Activated naive CD8-positive, alpha-beta T cell (primary cell): ENCODE data around the gene TTC22.

ENCODE experiments used
- H3K27ac Mint-ChIP-seq: one replicate; pipeline ENCODE4 v1.8.0; 2021; ENCODE audit warnings: mixed read lengths
- H3K27me3 Mint-ChIP-seq: one replicate; pipeline ENCODE4 v1.8.0; 2021; ENCODE audit warnings: mixed read lengths
- H3K36me3 Mint-ChIP-seq: one replicate; pipeline ENCODE4 v1.8.0; 2021; ENCODE audit warnings: mixed read lengths
- H3K4me1 Mint-ChIP-seq: one replicate; pipeline ENCODE4 v1.8.0; 2021; ENCODE audit warnings: low read depth, mixed read lengths
- H3K4me3 Mint-ChIP-seq: one replicate; pipeline ENCODE4 v1.8.0; 2021; ENCODE audit warnings: mild to moderate bottlenecking, mixed read lengths
- H3K9me3 Mint-ChIP-seq: one replicate; pipeline ENCODE4 v1.8.0; 2021; ENCODE audit warnings: low read depth, mixed read lengths

The TTC22 gene

GRCh38 chr1:54800899-54801759 is at the start of gene TTC22:
TSS of gene TTC22 (minus strand) at chr1:54801323. CDS start at chr1:54801163, 160 bp downstream.
- no peaks in the 10 kb centered on the region for H3K27me3 Mint-ChIP-seq
- H3K4me1 Mint-ChIP-seq: peaks cover 54% of the 10 kb centered on the region

GRCh38 chr1:54850737-54851136 is 49.6 kb upstream of the TTC22 start:
- no peaks in the 10 kb centered on the region for H3K4me1 Mint-ChIP-seq
- H3K27me3 Mint-ChIP-seq: no peaks in the 10 kb centered on the region

More at GRCh38 chr1:54800899-54801759, at the start of gene TTC22:
- Mint-ChIP-seq H3K4me3 (peak within 1 kb of the TSS; percentile 90), H3K27ac (peak within 1 kb of the TSS; percentile 70), H3K36me3 (no peaks in the 10 kb centered on the region), H3K9me3 (no peaks in the 10 kb centered on the region)

GRCh38 chr1:54850069-54850730 is 49.1 kb upstream of the TTC22 start:
- H3K27me3 Mint-ChIP-seq: no peaks in the 10 kb centered on the region

More at GRCh38 chr1:54850737-54851136, 49.6 kb upstream of the TTC22 start:
- Mint-ChIP-seq H3K27ac (no peak overlapping the region), H3K36me3 (peaks cover 2% of the 10 kb centered on the region), H3K9me3 (no peaks in the 10 kb centered on the region), H3K4me3 (no peak overlapping the region)

GRCh38 chr1:54849219-54850068 is 48.3 kb upstream of the TTC22 start:
- H3K27ac Mint-ChIP-seq: no peak overlapping the region
- H3K9me3 Mint-ChIP-seq: no peaks in the 10 kb centered on the region
- peaks cover 2% of the 10 kb centered on the region for H3K36me3 Mint-ChIP-seq
- no peaks in the 10 kb centered on the region for H3K4me1 Mint-ChIP-seq
- H3K4me3 Mint-ChIP-seq: no peak overlapping the region
- no peaks in the 10 kb centered on the region for H3K27me3 Mint-ChIP-seq

More at GRCh38 chr1:54850069-54850730, 49.1 kb upstream of the TTC22 start:
- no peak overlapping the region for H3K27ac Mint-ChIP-seq
- H3K4me1 Mint-ChIP-seq: no peaks in the 10 kb centered on the region
- H3K9me3 Mint-ChIP-seq: no peaks in the 10 kb centered on the region
- peaks cover 2% of the 10 kb centered on the region for H3K36me3 Mint-ChIP-seq
- no peak overlapping the region for H3K4me3 Mint-ChIP-seq

GRCh38 chr1:54848134-54848948 is 47.2 kb upstream of the TTC22 start:
- H3K4me3 Mint-ChIP-seq: no peak overlapping the region
- no peaks in the 10 kb centered on the region for H3K9me3 Mint-ChIP-seq
- H3K27ac Mint-ChIP-seq: no peak overlapping the region
- no peaks in the 10 kb centered on the region for H3K4me1 Mint-ChIP-seq
- H3K36me3 Mint-ChIP-seq: peaks cover 2% of the 10 kb centered on the region
- H3K27me3 Mint-ChIP-seq: no peaks in the 10 kb centered on the region

- no peaks in the 10 kb centered on the region for H3K9me3 Mint-ChIP-seq
- H3K36me3 Mint-ChIP-seq: peaks cover under 1% of the 10 kb centered on the region
- H3K4me1 Mint-ChIP-seq: no peaks in the 10 kb centered on the region
Observed at GRCh38 chr1:54846716-54847284, 45.7 kb upstream of the TTC22 start.

GRCh38 chr1:54846301-54846700 is 45.2 kb upstream of the TTC22 start:
- Mint-ChIP-seq H3K4me1 (no peaks in the 10 kb centered on the region), H3K36me3 (no peaks in the 10 kb centered on the region), H3K27me3 (no peaks in the 10 kb centered on the region), H3K4me3 (no peak overlapping the region), H3K27ac (no peak overlapping the region), H3K9me3 (no peaks in the 10 kb centered on the region)

More at GRCh38 chr1:54846716-54847284, 45.7 kb upstream of the TTC22 start:
- no peaks in the 10 kb centered on the region for H3K27me3 Mint-ChIP-seq
- H3K27ac Mint-ChIP-seq: no peak overlapping the region
- H3K4me3 Mint-ChIP-seq: no peak overlapping the region

- Mint-ChIP-seq H3K9me3 (no peaks in the 10 kb centered on the region), H3K4me1 (no peaks in the 10 kb centered on the region), H3K27ac (no peak overlapping the region), H3K4me3 (no peak overlapping the region), H3K27me3 (no peaks in the 10 kb centered on the region), H3K36me3 (no peaks in the 10 kb centered on the region)
Observed at GRCh38 chr1:54845772-54846171, 44.6 kb upstream of the TTC22 start.

- H3K4me3 Mint-ChIP-seq: no peak overlapping the region
- H3K9me3 Mint-ChIP-seq: no peaks in the 10 kb centered on the region
- H3K27me3 Mint-ChIP-seq: no peaks in the 10 kb centered on the region
- no peaks in the 10 kb centered on the region for H3K4me1 Mint-ChIP-seq
- H3K36me3 Mint-ChIP-seq: no peaks in the 10 kb centered on the region
- H3K27ac Mint-ChIP-seq: no peak overlapping the region
Observed at GRCh38 chr1:54844564-54844963, 43.4 kb upstream of the TTC22 start.

GRCh38 chr1:54843449-54843848 is 42.3 kb upstream of the TTC22 start:
- no peaks in the 10 kb centered on the region for H3K36me3 Mint-ChIP-seq
- no peaks in the 10 kb centered on the region for H3K27me3 Mint-ChIP-seq
- H3K4me3 Mint-ChIP-seq: no peak overlapping the region
- no peak overlapping the region for H3K27ac Mint-ChIP-seq
- no peaks in the 10 kb centered on the region for H3K9me3 Mint-ChIP-seq
- H3K4me1 Mint-ChIP-seq: no peaks in the 10 kb centered on the region

GRCh38 chr1:54842963-54843362 is 41.8 kb upstream of the TTC22 start:
- Mint-ChIP-seq H3K36me3 (no peaks in the 10 kb centered on the region), H3K27ac (no peak overlapping the region), H3K9me3 (no peaks in the 10 kb centered on the region), H3K4me3 (no peak overlapping the region), H3K27me3 (no peaks in the 10 kb centered on the region), H3K4me1 (no peaks in the 10 kb centered on the region)

- H3K4me3 Mint-ChIP-seq: no peak overlapping the region
- no peaks in the 10 kb centered on the region for H3K9me3 Mint-ChIP-seq
- H3K27me3 Mint-ChIP-seq: no peaks in the 10 kb centered on the region
- H3K36me3 Mint-ChIP-seq: peaks cover 2% of the 10 kb centered on the region
- no peaks in the 10 kb centered on the region for H3K4me1 Mint-ChIP-seq
- H3K27ac Mint-ChIP-seq: no peak overlapping the region
Observed at GRCh38 chr1:54842206-54842915, 41.2 kb upstream of the TTC22 start.

- H3K9me3 Mint-ChIP-seq: no peaks in the 10 kb centered on the region
- no peak overlapping the region for H3K4me3 Mint-ChIP-seq
- no peaks in the 10 kb centered on the region for H3K4me1 Mint-ChIP-seq
- H3K27ac Mint-ChIP-seq: no peak overlapping the region
- no peaks in the 10 kb centered on the region for H3K27me3 Mint-ChIP-seq
- peaks cover 2% of the 10 kb centered on the region for H3K36me3 Mint-ChIP-seq
Observed at GRCh38 chr1:54839824-54840223, 38.7 kb upstream of the TTC22 start.
